Measurements from ENCODE around the gene ABHD4. TPM values are rescaled to one million over a fixed set of nuclear protein-coding genes. Genes with fewer than 3 reads are reported as not detected.
"Not testable (repeated sequence)": the region's sequence is repeated elsewhere in the genome, so short reads cannot be mapped to it uniquely, and the experiment has no call there.

ABHD4 gene
- total and polyA plus RNA-seq, 2 donors = 13.1 to 30.5 TPM

GRCh38 chr14:22607291-22607690 is 9.2 kb downstream of the ABHD4 start:
- no peak overlapping the region for H3K27ac ChIP-seq (ENCODE audit: low read depth)
- 87% methylated on average over 3 of the region's 3 CpGs for WGBS
- no peak overlapping the region for H3K4me3 ChIP-seq (ENCODE audit: low read depth, low read length)
- H3K4me1 ChIP-seq (ENCODE audit: insufficient read depth) = peaks cover 2% of the 10 kb centered on the region
- peaks cover 6% of the 10 kb centered on the region for H3K36me3 ChIP-seq (ENCODE audit: insufficient read depth)
- DNase-seq (ENCODE audit: extremely low spot score) = no peak

GRCh38 chr14:22610931-22611330 is 12.8 kb downstream of the ABHD4 start:
- no peak overlapping the region for H3K4me3 ChIP-seq (ENCODE audit: low read depth, low read length)
- peaks cover 3% of the 10 kb centered on the region for H3K36me3 ChIP-seq (ENCODE audit: insufficient read depth)
- 95% methylated on average over 2 of the region's 2 CpGs for WGBS
- no peak overlapping the region for H3K27ac ChIP-seq (ENCODE audit: low read depth)
- no peaks in the 10 kb centered on the region for H3K4me1 ChIP-seq (ENCODE audit: insufficient read depth)
- no peak for DNase-seq (ENCODE audit: extremely low spot score)

GRCh38 chr14:22613106-22613695 is 15.1 kb downstream of the ABHD4 start:
- H3K36me3 ChIP-seq (ENCODE audit: insufficient read depth) = peaks cover 3% of the 10 kb centered on the region
- no peak for DNase-seq (ENCODE audit: extremely low spot score)
- WGBS = 54% methylated on average over 2 of the region's 2 CpGs
- no peaks in the 10 kb centered on the region for H3K4me1 ChIP-seq (ENCODE audit: insufficient read depth)
- no peak overlapping the region for H3K4me3 ChIP-seq (ENCODE audit: low read depth, low read length)
- H3K27ac ChIP-seq (ENCODE audit: low read depth) = no peak overlapping the region

- Histone ChIP-seq H3K27ac (ENCODE audit: low read depth) (no peak overlapping the region), H3K36me3 (ENCODE audit: insufficient read depth) (peaks cover 3% of the 10 kb centered on the region), H3K4me3 (ENCODE audit: low read depth, low read length) (no peak overlapping the region), H3K4me1 (ENCODE audit: insufficient read depth) (no peaks in the 10 kb centered on the region)
- 35% methylated on average over 3 of the region's 3 CpGs for WGBS
- DNase-seq (ENCODE audit: extremely low spot score) = no peak
Measured at GRCh38 chr14:22613736-22614239, 15.7 kb downstream of the ABHD4 start.

- peak; percentile 74 for DNase-seq (ENCODE audit: extremely low spot score)
- WGBS = 9% methylated on average over 6 of the region's 6 CpGs
- no peak overlapping the region for H3K27ac ChIP-seq (ENCODE audit: low read depth)
Measured at GRCh38 chr14:22614240-22614799, 16.2 kb downstream of the ABHD4 start.

GRCh38 chr14:22615765-22616164 is 17.7 kb downstream of the ABHD4 start:
- DNase-seq (ENCODE audit: extremely low spot score); H3K4me3 ChIP-seq (ENCODE audit: low read depth, low read length); H3K36me3 ChIP-seq (ENCODE audit: insufficient read depth); H3K27ac ChIP-seq (ENCODE audit: low read depth); H3K4me1 ChIP-seq (ENCODE audit: insufficient read depth): not testable (repeated sequence)
- WGBS = 90% methylated on average over 2 of the region's 2 CpGs

More at GRCh38 chr14:22614240-22614799, 16.2 kb downstream of the ABHD4 start:
- Histone ChIP-seq H3K4me1 (ENCODE audit: insufficient read depth) (no peaks in the 10 kb centered on the region), H3K36me3 (ENCODE audit: insufficient read depth) (peaks cover 3% of the 10 kb centered on the region), H3K4me3 (ENCODE audit: low read depth, low read length) (no peak overlapping the region)

- no peak for DNase-seq (ENCODE audit: extremely low spot score)
- no peaks in the 10 kb centered on the region for H3K36me3 ChIP-seq (ENCODE audit: insufficient read depth)
- H3K4me3 ChIP-seq (ENCODE audit: low read depth, low read length) = no peak overlapping the region
- peaks cover 2% of the 10 kb centered on the region for H3K4me1 ChIP-seq (ENCODE audit: insufficient read depth)
- H3K27ac ChIP-seq (ENCODE audit: low read depth) = no peak overlapping the region
- WGBS = 73% methylated on average over 2 of the region's 2 CpGs
Measured at GRCh38 chr14:22622255-22622654, 24.2 kb downstream of the ABHD4 start.

- no peak overlapping the region for H3K27ac ChIP-seq (ENCODE audit: low read depth)
- no peaks in the 10 kb centered on the region for H3K36me3 ChIP-seq (ENCODE audit: insufficient read depth)
- WGBS = 20% methylated on average over 2 of the region's 2 CpGs
- peaks cover 2% of the 10 kb centered on the region for H3K4me1 ChIP-seq (ENCODE audit: insufficient read depth)
- H3K4me3 ChIP-seq (ENCODE audit: low read depth, low read length) = no peak overlapping the region
- no peak for DNase-seq (ENCODE audit: extremely low spot score)
Measured at GRCh38 chr14:22623047-22623446, 24.9 kb downstream of the ABHD4 start.

- H3K4me3 ChIP-seq (ENCODE audit: low read depth, low read length) = no peak overlapping the region
- H3K36me3 ChIP-seq (ENCODE audit: insufficient read depth) = no peaks in the 10 kb centered on the region
- WGBS = 66% methylated on average over 6 of the region's 6 CpGs
- no peak for DNase-seq (ENCODE audit: extremely low spot score)
- H3K27ac ChIP-seq (ENCODE audit: low read depth) = no peak overlapping the region
- peaks cover 2% of the 10 kb centered on the region for H3K4me1 ChIP-seq (ENCODE audit: insufficient read depth)
Measured at GRCh38 chr14:22626590-22626989, 28.5 kb downstream of the ABHD4 start.

- no peak overlapping the region for H3K4me3 ChIP-seq (ENCODE audit: low read depth, low read length)
- no peak for DNase-seq (ENCODE audit: extremely low spot score)
- 74% methylated on average over 7 of the region's 7 CpGs for WGBS
- H3K4me1 ChIP-seq (ENCODE audit: insufficient read depth) = peaks cover 2% of the 10 kb centered on the region
- H3K27ac ChIP-seq (ENCODE audit: low read depth) = no peak overlapping the region
- no peaks in the 10 kb centered on the region for H3K36me3 ChIP-seq (ENCODE audit: insufficient read depth)
Measured at GRCh38 chr14:22627506-22628263, 29.6 kb downstream of the ABHD4 start.

GRCh38 chr14:22629361-22629760 is 31.3 kb downstream of the ABHD4 start:
- Histone ChIP-seq H3K27ac (ENCODE audit: low read depth) (no peak overlapping the region), H3K4me3 (ENCODE audit: low read depth, low read length) (no peak overlapping the region), H3K4me1 (ENCODE audit: insufficient read depth) (peaks cover 2% of the 10 kb centered on the region), H3K36me3 (ENCODE audit: insufficient read depth) (no peaks in the 10 kb centered on the region)
- no peak for DNase-seq (ENCODE audit: extremely low spot score)
- WGBS = 69% methylated on average over 5 of the region's 5 CpGs

- Histone ChIP-seq H3K4me3 (ENCODE audit: low read depth, low read length) (no peak overlapping the region), H3K36me3 (ENCODE audit: insufficient read depth) (no peaks in the 10 kb centered on the region), H3K4me1 (ENCODE audit: insufficient read depth) (peaks cover 2% of the 10 kb centered on the region), H3K27ac (ENCODE audit: low read depth) (no peak overlapping the region)
- 97% methylated on average over 3 of the region's 3 CpGs for WGBS
- no peak for DNase-seq (ENCODE audit: extremely low spot score)
Measured at GRCh38 chr14:22630066-22630465, 32.0 kb downstream of the ABHD4 start.

- H3K4me3 ChIP-seq (ENCODE audit: low read depth, low read length) = no peak overlapping the region
- 70% methylated on average over 2 of the region's 2 CpGs for WGBS
- H3K27ac ChIP-seq (ENCODE audit: low read depth) = no peak overlapping the region
Measured at GRCh38 chr14:22630486-22630885, 32.4 kb downstream of the ABHD4 start.

More at GRCh38 chr14:22630486-22630885, 32.4 kb downstream of the ABHD4 start:
- DNase-seq (ENCODE audit: extremely low spot score) = no peak
- H3K4me1 ChIP-seq (ENCODE audit: insufficient read depth) = peaks cover 2% of the 10 kb centered on the region
- no peaks in the 10 kb centered on the region for H3K36me3 ChIP-seq (ENCODE audit: insufficient read depth)
